HG02981 (cell line): ENCODE measurements around the gene LRPAP1.

Experiments used
- ATAC-seq: cut with Tn5 transposase; IDR thresholded peaks from one replicate; pipeline ENCODE4 v1.9.1; 2021; ENCODE audit warnings: mild to moderate bottlenecking, moderate library complexity; ENCODE audit not compliant: unreplicated experiment

Gene LRPAP1

DNA sequence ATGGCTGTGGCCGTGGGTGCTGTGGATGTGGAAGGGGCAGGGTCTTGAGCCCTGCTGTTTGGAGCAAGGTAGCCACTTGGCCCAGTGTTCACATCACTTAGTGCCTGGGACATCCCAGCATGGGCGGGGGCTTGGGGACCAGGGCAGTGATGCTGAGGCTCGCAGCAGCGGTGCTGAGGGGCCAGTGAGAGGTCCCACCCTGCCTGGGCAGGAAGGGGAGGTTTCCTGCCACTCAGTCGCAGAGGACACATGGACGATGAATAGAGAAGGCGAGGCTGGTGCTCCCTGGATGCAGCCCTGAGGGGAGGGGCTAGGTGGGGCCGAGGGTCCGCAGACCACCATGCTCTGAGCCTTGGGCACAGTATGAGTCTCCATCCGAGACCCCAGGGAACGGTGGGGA is 43.4 kb downstream of the LRPAP1 start:
- no peak for ATAC-seq

DNA sequence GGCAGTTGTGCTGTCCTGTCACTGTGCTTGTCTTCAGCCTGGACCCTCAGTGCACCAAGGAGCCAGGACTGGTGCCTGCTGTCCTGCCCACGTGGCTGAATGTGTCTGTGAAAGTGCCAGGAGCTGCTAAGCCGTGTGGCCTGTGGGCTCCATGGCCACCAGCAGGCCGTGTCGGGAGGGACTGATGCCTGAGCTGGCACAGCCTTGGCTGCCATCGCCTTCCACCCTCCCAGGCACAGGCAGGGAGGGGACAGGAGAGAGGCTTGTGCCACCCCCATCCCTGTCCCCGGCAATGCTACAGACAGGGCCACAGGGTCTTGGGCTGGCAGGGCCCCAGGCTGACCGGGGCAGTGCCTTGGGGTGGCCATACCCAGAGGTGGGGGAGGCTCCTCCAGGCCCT is 44.4 kb downstream of the LRPAP1 start:
- ATAC-seq: no peak

DNA sequence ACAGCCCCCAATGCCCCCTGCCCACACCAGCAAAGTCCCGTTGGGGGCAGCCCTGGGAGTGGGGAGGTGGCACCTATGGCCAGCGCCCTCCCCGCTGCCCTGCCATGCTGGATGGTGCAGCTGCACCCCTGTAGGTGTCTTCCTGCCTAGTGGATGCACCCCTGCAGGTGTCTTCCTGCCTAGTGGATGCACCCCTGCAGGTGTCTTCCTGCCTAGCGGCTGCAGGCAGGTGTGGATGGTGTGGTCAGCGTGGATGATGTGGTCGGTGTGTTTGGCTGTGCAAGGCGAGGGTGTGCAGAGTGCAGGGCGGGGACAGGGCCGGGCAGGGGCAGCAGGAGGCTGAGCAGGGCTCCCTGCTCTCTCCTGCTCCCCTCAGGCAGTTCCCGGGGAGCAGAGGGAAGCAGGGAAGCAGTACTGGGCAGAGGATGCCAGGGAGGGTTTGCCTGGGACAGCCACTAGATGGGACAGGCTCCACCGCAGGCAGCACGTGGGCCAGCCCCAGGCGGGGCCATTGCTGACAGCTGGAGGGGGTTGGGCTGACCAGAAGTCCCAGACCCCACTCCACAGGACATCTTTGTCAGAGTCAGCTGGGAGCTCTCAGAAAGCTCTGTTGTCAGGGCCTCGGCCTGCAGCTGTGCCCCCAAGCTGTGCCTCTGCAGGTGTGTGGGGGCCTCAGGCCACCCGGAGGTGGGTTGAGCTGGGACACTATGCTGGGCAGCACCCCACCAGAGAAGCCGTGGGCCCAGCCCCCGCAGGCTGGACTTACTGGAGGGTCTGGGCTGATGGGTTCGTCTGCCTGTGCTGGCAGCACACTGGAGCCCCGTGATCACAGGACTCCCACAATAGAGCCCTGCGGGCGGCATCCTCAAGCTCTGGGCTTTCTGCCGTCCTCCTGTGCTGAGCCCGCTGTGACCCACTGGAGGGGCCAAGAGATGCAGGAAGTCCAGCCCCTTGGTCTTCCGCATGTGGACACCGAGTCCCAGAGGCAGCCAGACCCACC is 45.4 kb downstream of the LRPAP1 start:
- no peak for ATAC-seq

DNA sequence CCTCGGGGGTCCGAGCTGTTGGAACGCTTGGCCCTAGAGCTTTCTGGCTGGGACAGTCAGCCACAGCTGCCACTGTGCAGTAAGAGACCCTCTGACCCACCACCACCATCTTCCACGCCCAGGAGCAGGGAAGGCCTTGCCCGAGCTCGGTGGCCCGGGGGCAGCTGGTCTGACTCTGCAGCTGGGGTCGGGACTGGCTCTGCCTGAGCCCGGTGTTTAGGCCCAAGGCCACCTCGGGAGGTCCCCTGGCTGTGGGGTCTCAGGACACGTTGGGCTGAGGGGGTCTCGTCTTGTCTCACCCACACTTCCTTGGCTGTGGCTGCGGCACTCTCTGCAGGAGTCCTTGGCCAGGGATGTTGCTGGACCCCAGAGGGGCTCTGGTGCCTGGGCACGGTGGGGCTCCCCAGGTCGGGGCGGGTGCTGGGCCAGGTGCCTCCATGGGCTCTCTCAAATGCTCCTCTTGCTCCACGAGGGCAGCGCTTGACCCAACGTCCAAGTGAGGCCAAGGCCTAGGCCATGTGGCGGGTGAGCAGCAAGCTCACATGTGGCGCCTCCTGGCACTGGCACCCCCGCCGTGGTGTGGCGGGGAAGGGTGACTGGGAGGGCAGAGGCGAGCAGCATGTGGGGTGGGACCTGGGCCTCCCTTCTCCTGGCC is 46.2 kb downstream of the LRPAP1 start:
- ATAC-seq: no peak

DNA sequence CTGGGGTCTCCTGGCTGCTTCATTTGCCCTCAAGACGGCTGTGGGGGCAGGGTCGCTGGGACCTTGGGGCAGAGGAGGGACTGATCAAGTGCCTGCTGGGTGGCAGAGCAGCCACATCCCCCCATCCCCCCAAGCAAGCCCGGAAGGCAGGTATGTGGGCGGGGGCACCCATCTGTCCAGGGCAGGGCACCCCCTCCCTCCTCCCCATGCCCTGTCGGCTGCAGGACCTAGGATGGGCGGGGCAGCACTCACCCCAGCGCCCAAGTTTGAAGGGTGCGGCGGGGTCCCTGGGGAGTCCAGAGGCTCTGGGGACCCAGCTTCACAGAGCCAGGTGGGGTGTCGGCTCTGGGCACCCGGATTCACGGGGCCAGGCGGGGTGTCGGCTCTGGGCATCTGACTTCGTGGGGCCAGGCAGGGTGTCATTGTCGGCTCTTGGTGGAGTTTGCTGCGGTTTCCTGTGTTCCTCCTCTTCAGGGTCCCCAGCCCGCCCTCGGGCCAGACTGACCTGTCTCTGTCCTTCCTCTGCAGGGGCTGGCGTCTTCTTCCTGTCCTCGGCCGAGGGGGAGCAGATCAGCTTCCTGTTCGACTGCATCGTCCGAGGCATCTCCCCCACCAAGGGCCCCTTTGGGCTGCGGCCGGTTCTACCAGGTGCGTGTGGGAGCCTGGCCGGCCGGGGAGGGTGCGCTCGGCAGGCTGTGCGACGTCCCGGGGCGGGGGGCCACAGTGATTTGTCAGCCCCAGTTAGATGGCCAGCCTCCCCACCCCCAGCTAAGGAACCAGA is 47.0 kb downstream of the LRPAP1 start:
- ATAC-seq: no peak

DNA sequence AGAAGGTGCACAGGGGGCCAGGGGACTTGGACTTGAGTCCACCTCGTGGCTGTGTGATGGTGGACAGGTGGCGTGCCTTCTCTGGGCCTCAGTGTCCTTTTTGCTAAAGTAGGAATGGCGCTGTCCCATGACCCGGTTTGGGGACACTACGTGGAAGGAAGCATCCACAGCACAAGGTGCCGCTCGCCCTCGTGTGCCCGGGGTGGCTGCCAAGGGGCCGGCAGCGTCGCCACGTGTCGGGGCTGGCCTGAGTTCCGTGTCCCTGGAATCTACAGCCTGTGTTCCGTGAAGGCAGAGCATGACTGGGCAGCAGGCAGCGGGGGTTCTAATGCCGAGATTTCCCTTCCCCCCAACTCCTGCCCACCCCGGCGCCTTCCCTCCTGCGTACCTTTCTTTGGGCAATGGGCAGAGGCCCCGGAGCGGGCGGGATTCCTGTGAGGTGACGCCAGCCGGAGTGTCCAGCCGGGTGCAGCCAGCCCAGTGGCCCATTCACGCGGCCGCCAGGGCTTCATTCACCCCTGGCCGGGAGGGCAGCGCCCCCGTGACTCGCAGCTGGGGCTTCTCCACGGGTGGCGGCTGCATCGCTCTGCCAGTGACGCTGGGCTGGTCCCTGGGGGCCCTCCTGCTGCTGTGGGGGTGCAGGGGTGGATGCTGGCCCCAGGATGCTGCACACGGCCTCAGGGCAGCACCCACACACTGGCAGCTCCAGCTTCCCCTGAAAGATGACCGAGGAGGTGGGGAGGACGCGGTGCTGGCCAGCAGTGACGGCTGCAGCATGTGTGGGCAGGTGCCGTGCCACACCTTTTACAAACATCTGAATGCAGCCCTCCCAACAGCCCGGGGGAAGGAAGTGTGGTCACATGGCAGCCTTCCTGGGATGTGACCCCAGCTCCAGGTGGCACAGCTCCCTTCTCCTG is 47.9 kb downstream of the LRPAP1 start:
- no peak for ATAC-seq

DNA sequence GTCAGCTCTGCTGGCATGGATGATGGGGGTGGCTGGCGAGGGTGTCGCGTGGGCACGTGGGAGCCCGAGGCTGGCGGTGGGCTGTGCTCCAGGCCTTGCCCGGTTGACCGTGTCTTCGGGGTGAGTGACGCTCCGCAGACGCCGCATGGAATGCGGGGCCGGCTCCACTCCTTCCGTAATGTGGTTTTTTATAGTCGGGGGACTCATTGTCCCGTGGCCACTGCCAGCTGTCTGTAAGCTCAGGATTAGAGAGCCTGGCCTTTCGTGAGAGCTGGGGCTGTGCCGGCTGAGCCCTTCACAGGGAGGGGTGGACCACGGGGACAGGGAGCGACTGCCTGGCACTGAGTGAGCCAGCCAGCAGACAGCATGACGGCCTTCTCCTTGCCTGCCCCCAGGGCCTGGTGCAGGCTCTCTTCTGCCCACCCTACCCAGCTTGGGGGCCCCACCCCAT is 48.7 kb downstream of the LRPAP1 start:
- no peak for ATAC-seq

DNA sequence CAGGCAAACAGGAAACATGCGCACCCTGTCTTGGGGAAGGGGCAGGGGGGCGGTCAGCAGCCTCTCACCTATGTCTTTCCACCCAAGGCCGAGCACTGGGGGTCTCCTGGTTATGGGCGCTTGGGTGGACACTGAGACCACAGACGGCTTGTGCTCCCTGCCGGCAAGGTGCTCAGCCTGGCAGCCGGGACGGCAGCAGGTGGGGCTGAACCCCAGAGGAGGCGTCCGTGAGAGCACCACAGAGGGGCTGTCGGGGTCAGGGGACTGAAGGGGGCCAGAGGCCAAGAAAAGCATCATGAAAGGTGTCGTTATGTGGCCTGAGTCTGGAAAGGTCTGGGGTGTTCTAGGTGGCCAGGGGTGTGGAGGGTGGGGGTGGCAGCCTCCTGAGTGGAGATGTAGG is 49.5 kb downstream of the LRPAP1 start:
- no peak for ATAC-seq

DNA sequence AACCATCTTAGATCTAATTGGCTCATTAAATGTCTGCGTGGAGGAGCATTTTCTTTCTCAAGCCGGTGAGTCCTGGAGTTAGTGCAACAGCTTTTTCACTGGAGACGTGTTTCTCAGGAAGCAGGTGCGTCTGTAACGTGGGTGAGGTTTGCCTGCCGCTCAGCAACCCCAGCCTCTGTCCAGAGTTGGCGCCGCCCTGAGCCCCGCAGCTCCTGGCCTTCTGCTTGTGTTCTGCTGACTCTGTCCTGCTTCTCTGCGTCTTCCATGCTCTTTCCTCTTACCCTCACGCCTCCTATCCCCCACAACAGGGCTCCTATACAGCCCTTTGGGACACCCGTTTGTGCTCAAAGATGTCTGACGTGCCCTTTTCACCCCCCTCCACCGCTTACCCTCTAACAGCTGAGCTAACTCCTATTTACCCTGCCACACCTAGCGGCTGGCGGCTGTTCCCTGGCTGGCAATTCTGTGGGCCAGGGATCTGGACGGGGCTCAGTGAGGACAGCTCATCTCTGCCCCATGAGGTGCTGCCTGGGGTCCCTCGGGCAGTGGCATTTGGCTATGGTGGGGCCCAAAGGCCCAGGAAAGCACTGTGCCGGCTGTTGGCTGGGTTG is 50.3 kb downstream of the LRPAP1 start:
- no peak for ATAC-seq

DNA sequence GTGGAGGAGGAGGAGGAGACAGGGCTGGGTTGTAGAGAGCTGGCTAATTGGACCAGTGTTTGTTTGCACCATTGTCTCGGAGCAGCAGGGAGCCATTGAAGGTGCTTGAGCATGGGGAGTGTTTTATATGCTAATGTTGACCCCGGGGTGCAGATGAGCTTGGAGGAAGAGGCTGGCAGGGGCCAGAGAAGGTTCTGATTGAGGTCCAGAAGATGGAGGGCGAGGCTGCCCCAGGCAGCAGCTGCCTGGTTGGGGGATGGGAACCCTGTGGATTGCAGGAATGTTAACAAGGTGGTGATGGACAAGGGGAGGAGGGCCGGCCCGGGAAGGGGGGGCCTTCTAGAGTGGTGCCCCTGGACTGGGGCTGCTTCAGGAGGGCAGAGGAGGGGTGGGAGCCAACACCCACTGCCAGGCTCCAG is 51.1 kb downstream of the LRPAP1 start:
- no peak for ATAC-seq

DNA sequence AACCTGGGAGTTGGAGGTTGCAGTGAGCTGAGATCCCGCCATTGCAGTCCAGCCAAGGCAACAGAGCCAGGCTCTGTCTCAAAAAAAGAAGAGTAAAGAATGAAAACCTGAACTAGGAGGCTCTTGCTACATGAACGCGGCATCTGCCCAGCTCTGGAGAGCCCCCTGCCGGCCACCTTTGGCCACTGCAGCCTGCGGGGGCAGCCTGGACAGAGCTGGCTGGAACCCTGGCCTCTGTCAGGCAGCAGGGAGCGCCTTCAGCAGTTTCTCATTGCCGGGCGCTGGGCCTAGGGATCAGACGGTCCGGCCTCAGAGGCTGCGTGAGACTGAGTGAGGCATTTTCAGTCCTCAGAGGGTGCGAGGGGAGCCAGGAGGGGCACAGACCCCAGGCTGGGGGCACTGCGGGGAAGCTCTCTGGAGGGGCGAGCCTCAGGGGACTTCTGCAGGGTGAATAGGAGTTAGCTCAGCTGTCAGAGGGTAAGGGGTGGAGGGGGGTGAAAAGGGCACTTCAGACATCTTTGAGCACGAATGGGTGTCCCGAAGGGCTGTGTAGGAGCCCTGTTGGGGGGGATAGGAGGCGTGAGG is 51.6 kb downstream of the LRPAP1 start:
- peak; percentile 63 for ATAC-seq

DNA sequence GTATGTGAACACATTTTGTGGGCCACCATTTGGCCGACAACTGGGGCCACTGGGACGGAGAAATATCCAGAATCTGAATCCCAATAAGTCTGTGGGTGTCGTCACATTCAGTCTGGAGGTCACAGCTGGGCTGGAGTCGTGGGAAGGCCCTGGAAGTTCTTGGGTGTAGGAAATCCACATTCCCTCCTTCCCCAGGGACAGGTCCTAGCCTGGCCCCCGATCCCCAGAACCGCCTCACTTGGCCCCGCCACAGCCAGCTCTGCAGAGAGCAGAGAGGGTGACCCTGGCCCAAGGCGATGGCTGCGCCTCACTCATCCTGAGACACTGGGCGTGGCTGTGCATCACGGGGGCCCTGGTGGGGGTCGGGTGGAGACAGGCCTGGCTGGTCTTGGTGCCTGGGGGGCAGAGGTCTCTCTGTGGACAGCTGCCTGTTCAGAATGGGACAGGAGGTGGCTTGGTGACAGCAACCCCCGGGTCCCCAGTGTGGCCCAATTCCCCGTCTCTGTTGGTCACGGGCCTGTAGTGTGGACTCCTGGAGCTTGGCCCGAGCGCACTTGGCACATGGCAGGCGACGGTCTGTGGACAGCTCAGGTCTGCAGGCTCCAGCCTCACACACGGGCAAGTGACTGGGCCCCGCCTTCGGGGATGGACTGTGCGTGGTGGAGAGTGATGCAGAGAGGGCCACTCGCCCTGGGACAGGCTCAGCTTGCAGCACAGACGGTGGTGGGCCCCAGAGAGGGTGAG is 52.7 kb downstream of the LRPAP1 start:
- no peak for ATAC-seq

DNA sequence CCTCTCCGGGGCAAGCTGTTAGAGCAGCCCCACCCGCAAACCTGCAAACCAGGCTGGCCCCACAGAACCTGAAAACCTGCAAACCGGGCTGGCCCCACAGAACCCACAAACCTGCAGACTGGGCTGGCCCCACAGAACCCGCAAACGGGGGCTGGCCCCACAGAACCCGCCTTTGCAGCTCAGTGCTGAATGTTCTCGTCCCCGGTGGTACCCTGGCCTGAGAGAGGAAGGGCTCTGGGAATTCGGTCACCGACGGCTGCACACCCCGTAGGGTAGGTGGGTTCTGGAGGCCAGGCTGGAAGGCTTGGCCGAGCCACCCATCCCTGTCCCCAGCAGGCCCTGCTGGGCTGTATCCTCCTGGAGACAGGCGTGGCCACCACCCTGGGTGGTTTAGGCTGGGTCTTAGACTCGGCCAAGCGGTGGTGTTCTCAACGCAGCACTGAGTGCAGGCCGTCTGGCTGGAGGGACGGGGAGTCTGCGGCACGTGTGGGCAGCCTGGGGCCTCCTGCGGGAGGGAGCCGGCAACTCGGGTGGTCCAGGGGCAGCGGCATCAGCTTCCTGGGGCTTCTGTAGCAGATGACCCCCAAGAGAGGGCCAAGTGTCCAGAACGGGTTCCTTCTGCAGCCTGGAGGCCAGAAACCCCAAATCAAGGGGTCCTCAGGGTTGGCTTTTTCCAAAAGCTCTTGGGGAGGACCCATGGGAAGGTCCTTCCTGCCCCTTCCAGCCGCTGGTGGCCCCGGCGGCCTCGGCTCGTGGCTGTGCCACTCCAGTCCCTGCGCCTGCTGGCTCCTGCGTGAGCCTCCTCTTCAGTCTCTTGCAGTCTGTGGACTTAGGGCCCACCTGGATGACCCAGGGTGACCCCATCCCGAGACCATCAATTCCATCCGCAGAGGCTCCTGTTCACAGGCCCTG is 53.5 kb downstream of the LRPAP1 start:
- ATAC-seq: no peak

DNA sequence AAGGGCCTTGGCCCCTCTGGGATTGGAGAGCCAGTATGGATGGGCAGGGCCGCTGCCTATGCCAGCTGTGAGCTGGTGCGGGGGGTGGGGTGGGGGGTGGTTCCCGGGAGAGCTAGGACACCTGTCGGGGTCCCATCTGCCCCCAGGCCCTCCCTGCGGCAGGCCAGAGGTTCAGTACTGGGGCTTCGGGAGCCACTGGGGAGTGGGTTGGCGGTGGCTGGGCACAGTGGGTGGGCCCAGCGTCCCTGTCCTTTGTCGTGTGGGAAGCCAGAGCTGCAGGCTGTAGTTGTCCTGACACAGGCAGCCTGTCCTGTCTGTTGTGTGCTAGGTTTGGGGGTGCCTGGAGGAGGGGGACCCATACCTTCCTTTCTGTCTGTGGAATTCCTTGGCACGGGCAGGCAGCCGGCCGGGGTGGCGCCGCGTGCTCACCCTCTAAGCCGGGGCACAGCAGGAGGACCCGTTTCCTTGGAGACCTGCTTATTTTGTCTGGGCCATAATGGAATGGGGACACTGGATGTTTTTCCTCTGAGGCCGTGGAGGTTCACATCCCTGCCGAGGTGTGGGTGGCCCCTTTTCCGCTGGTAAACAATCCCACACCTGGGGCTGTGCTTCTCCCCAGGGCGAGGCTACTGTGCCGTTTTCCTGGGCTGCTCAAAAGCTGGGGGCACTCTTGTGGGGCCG is 54.3 kb downstream of the LRPAP1 start:
- no peak for ATAC-seq

DNA sequence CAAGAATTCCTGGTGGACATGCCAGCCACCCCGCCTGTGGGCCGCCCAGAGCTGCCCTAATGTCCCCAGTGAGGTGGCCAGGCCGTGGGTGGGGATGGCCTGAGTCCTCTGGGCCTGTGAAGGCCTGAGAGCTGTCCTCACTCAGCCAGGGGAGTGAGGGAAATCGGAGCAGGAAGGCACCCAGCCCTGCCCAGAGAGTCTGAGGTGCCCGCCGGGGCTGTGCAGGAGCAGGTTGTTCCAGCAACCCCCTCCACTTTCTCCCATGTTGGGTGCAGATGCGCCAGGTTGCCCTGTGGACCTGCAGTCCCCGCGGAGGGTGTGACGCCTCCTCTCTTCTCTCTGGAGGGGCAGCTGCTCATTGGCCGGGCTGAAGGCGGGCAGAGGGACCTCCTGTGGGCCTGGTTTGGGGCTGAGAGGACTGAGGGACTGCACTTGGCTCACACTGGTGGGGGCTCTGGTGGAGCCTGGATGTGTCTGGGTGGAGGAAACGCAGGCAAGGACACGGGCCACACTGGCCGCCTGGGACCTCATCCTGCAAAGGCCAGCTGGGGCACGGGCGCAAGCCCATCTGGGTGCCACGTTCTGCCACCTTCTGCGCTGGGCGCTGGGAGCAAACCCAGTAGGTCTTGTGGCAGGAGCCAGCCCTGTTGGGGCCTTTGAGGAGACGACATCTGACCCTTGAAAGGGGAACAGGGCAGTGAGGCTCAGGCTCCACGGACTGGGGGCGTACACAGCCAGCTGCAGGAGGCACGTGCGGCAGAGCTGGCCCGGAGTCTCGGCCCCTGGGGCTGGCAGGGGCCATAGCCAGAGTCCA is 55.1 kb downstream of the LRPAP1 start:
- no peak for ATAC-seq

DNA sequence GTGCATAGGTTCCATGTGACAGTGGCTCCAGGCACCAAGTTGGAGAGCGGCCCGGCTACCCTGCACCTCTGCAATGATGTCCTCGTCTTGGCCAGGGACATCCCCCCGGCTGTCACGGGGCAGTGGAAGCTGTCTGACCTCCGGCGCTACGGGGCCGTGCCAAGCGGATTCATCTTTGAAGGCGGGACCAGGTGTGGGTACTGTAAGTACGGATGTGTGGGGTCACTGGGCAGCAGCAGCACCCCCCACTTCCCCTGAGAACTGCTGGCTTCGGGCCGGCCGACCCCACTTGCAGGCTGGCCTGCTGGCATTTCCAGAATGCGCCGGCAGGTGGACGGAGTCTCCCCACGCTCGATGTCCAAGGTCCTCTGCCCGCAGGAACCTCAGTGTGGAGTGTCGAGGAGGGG is 55.9 kb downstream of the LRPAP1 start:
- ATAC-seq: no peak
